Spleen (tissue), 7 donors: ENCODE measurements around the gene GABRR2.

Source experiments
- CTCF ChIP-seq, 11 experiments: fragments of 200-600 bp in 7 of 11; fragments of 450-650 bp in 4 of 11; sonication (generic) in 4 of 11; IDR thresholded peaks in 8 of 11; conservative IDR thresholded peaks in 3 of 11; 1 replicate in 7 of 11; 2 replicates in 4 of 11; pipeline versions ENCODE4 v1.4.0 to v1.8.0; 2016 to 2021; ENCODE audit warnings: antibody characterized with exemption in 11 of 11, inconsistent platforms in 4 of 11, mild to moderate bottlenecking in 1 of 11
- POLR2AphosphoS5 ChIP-seq, 3 donors: sonication (generic); formaldehyde crosslinking; IDR thresholded peaks; one replicate each; pipeline ENCODE4 v1.5.1; 2017; ENCODE audit warnings: antibody characterized with exemption in 3 of 3
- donor health status: DM: no; HTN: no; CAD: no; lungs with moderate emphysema.
- donor health status: DM: no; HTN: no; CAD: no.
- donor health status: DM: no; HTN: no; CAD: no.

- TF ChIP-seq CTCF (IDR thresholded peaks at IDR 0.05 in 8 of 11, conservative IDR thresholded peaks at IDR 0.05 in 3 of 11) (peak in 3 of 11 experiments; percentile 7 to 16 (median 16)), POLR2AphosphoS5 (IDR thresholded peaks at IDR 0.05) (peak; percentile 95 to 98 (median 96))
Measured at GRCh38 chr6:89352278-89353117, 37.4 kb upstream of the GABRR2 start, which contains the start of gene UBE2J1.
